NCI-H128 (cell line): ENCODE measurements around the gene PI4KA.

Source experiments
- DNase-seq: peaks from one replicate; lab custom pipeline; 2025; ENCODE audit not compliant: unreplicated experiment; lab: John Stamatoyannopoulos, UW

Gene PI4KA

GRCh38 chr22:20794650-20795413 lies 63.8 kb downstream of the PI4KA start:
- no peak for DNase-seq

- no peak for DNase-seq
Observed at GRCh38 chr22:20793748-20794649, 64.6 kb downstream of the PI4KA start.

- DNase-seq: no peak
Observed at GRCh38 chr22:20792966-20793728, 65.5 kb downstream of the PI4KA start.

GRCh38 chr22:20792221-20792965 lies 66.2 kb downstream of the PI4KA start:
- DNase-seq: no peak

- DNase-seq: no peak
Observed at GRCh38 chr22:20788627-20789344, 69.8 kb downstream of the PI4KA start.

GRCh38 chr22:20787746-20788626 lies 70.6 kb downstream of the PI4KA start:
- no peak for DNase-seq

GRCh38 chr22:20787223-20787622 lies 71.4 kb downstream of the PI4KA start:
- no peak for DNase-seq

- no peak for DNase-seq
Observed at GRCh38 chr22:20786536-20786979, 72.1 kb downstream of the PI4KA start.

- DNase-seq: no peak
Observed at GRCh38 chr22:20786048-20786447, 72.6 kb downstream of the PI4KA start.

- no peak for DNase-seq
Observed at GRCh38 chr22:20785415-20785814, 73.2 kb downstream of the PI4KA start.

- DNase-seq: no peak
Observed at GRCh38 chr22:20783844-20784723, 74.5 kb downstream of the PI4KA start.

- DNase-seq: no peak
Observed at GRCh38 chr22:20783300-20783673, 75.3 kb downstream of the PI4KA start.

GRCh38 chr22:20782596-20783299 lies 75.9 kb downstream of the PI4KA start:
- DNase-seq: no peak

- no peak for DNase-seq
Observed at GRCh38 chr22:20782083-20782482, 76.5 kb downstream of the PI4KA start.

GRCh38 chr22:20781272-20781990 lies 77.2 kb downstream of the PI4KA start:
- no peak for DNase-seq

- no peak for DNase-seq
Observed at GRCh38 chr22:20779818-20780158, 78.8 kb downstream of the PI4KA start.
